HepG2 (cell line): ENCODE data around the gene KAZN. TPM values are rescaled to one million over a fixed set of nuclear protein-coding genes. Genes with fewer than 3 reads are reported as not detected.

Experiments used
- ETV6 ChIP-seq: sonication (generic); formaldehyde crosslinking; conservative IDR thresholded peaks from 2 replicates; pipeline ENCODE4 v1.4.0; 2020; ENCODE audit warnings: missing genetic modification reagents
- FOXC1 ChIP-seq: sonication (generic); formaldehyde crosslinking; IDR thresholded peaks from 2 replicates; pipeline ENCODE4 v1.8.0; 2022; ENCODE audit warnings: mild to moderate bottlenecking, missing genetic modification reagents, borderline replicate concordance
- NAIF1 ChIP-seq: sonication (generic); formaldehyde crosslinking; IDR thresholded peaks from 2 replicates; pipeline ENCODE4 v1.5.0; 2020; ENCODE audit warnings: mild to moderate bottlenecking, missing genetic modification reagents, borderline replicate concordance
- RBAK ChIP-seq: sonication (generic); formaldehyde crosslinking; IDR thresholded peaks from 2 replicates; pipeline ENCODE4 v1.5.1; 2020; ENCODE audit warnings: mild to moderate bottlenecking, missing genetic modification reagents
- RBFOX2 ChIP-seq: fragments of 200-400 bp; formaldehyde crosslinking; IDR thresholded peaks from 2 replicates; pipeline ENCODE4 v1.6.1; 2017; ENCODE audit warnings: low read depth, mild to moderate bottlenecking, low read length
- TERF1 ChIP-seq: sonication (generic); formaldehyde crosslinking; IDR thresholded peaks from 2 replicates; pipeline ENCODE4 v1.8.0; 2022; ENCODE audit warnings: mild to moderate bottlenecking, missing genetic modification reagents, moderate library complexity
- ZFP91 ChIP-seq: sonication (generic); formaldehyde crosslinking; IDR thresholded peaks from 2 replicates; pipeline ENCODE4 v1.9.0; 2022; ENCODE audit warnings: missing genetic modification reagents, mild to moderate bottlenecking, borderline replicate concordance
- ZMYM3 ChIP-seq: sonication (generic); formaldehyde crosslinking; IDR thresholded peaks from 2 replicates; pipeline ENCODE4 v1.5.1; 2020; ENCODE audit warnings: mild to moderate bottlenecking, missing genetic modification reagents
- ZNF142 ChIP-seq: sonication (generic); formaldehyde crosslinking; IDR thresholded peaks from 2 replicates; pipeline ENCODE4 v1.4.0; 2020; ENCODE audit warnings: missing genetic modification reagents
- ZNF160 ChIP-seq: sonication (generic); formaldehyde crosslinking; IDR thresholded peaks from 2 replicates; pipeline ENCODE4 v1.8.0; 2022; ENCODE audit warnings: mild to moderate bottlenecking, inconsistent platforms, missing genetic modification reagents
- ZNF3 ChIP-seq: IDR thresholded peaks from 2 replicates; pipeline ENCODE4 v1.7.0; 2017; ENCODE audit warnings: inconsistent platforms
- ZNF558 ChIP-seq: sonication (generic); formaldehyde crosslinking; IDR thresholded peaks from 2 replicates; pipeline ENCODE4 v1.9.0; 2022; ENCODE audit warnings: mild to moderate bottlenecking, missing genetic modification reagents, borderline replicate concordance
- ZNF841 ChIP-seq: sonication (generic); formaldehyde crosslinking; IDR thresholded peaks from 2 replicates; pipeline ENCODE4 v1.8.1; 2023; ENCODE audit warnings: missing genetic modification reagents, borderline replicate concordance
- polyA plus RNA-seq, 8 experiments: library from polyadenylated mRNA; depleted of rRNA in 3 of 8; stranded (reverse) in 7 of 8; unstranded in 1 of 8; fragments of >200 nt; fragmentation: Illumina TruSeq in 4 of 8; extraction: Trizol in 4 of 8; gene quantifications; 2 replicates each; pipeline versions ENCODE4 v1.2.1 to v1.2.3, GENCODE V29; 2011 to 2016; ENCODE audit warnings: low read depth in 4 of 8, missing spikeins in 1 of 8, mixed read lengths in 1 of 8; ENCODE audit not compliant: insufficient read depth in 1 of 8
- total RNA-seq, 5 experiments: library from RNA; depleted of rRNA; stranded (reverse); fragments of >200 nt; fragmentation: Illumina TruSeq; extraction: Trizol; gene quantifications; 2 replicates each; pipeline ENCODE4 v1.2.3, GENCODE V29; 2016; ENCODE audit warnings: low read depth in 1 of 5
- TF ChIP-seq, protein P1 (sequence below), 2 experiments: fragments of 450-650 bp in 1 of 2; sonication (generic) in 1 of 2; formaldehyde crosslinking; IDR thresholded peaks; 2 replicates each; pipeline versions ENCODE4 v1.5.0 to v1.8.0; 2020 to 2022; ENCODE audit warnings: mild to moderate bottlenecking in 1 of 2, missing genetic modification reagents in 1 of 2
- TF ChIP-seq, protein P2 (sequence below): IDR thresholded peaks from 2 replicates; pipeline ENCODE4 v1.6.1; 2016; ENCODE audit warnings: low read depth, control low read depth

The KAZN gene
- total and polyA plus RNA-seq, 2 of the 13 experiments (the other 11 are each of a cell fraction or from before 2014, with no cell fraction given), result 10.4 to 13.5 TPM

GRCh38 chr1:15020943-15021745 is 422.7 kb downstream of the KAZN start (continued):
- peak; percentile 73 for TF ChIP-seq ZMYM3 (CRISPR knock-in tag)
- TF ChIP-seq NAIF1 (CRISPR knock-in tag), result no peak
- no peak for TF ChIP-seq ZNF841 (CRISPR knock-in tag)
- TF ChIP-seq TERF1, result no peak
- TF ChIP-seq ZNF142 (CRISPR knock-in tag), result 0 out of 2 replicates have a peak, but pooled peaks have one; percentile 36
- TF ChIP-seq ZFP91, result peak; percentile 67; the same call in 1 of the 2 replicates
- no peak for TF ChIP-seq ZNF558 (CRISPR knock-in tag)
- TF ChIP-seq FOXC1 (CRISPR knock-in tag), result no peak
- TF ChIP-seq, protein P1, sequence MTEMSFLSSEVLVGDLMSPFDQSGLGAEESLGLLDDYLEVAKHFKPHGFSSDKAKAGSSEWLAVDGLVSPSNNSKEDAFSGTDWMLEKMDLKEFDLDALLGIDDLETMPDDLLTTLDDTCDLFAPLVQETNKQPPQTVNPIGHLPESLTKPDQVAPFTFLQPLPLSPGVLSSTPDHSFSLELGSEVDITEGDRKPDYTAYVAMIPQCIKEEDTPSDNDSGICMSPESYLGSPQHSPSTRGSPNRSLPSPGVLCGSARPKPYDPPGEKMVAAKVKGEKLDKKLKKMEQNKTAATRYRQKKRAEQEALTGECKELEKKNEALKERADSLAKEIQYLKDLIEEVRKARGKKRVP (CRISPR knock-in tag; IDR thresholded peaks at IDR 0.05), result no peak
- 0 out of 2 replicates have a peak, but pooled peaks have one; percentile 29 for TF ChIP-seq ETV6 (CRISPR knock-in tag)
- TF ChIP-seq ZNF160 (CRISPR knock-in tag), result no peak
- no peak for TF ChIP-seq ZNF3 (CRISPR knock-in tag)
- no peak for TF ChIP-seq RBAK (CRISPR knock-in tag)
- TF ChIP-seq, protein P2, sequence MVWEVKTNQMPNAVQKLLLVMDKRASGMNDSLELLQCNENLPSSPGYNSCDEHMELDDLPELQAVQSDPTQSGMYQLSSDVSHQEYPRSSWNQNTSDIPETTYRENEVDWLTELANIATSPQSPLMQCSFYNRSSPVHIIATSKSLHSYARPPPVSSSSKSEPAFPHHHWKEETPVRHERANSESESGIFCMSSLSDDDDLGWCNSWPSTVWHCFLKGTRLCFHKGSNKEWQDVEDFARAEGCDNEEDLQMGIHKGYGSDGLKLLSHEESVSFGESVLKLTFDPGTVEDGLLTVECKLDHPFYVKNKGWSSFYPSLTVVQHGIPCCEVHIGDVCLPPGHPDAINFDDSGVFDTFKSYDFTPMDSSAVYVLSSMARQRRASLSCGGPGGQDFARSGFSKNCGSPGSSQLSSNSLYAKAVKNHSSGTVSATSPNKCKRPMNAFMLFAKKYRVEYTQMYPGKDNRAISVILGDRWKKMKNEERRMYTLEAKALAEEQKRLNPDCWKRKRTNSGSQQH (CRISPR knock-in tag), result no peak
- no peak for TF ChIP-seq RBFOX2
